Ovary (tissue), 9 donors: ENCODE results near the gene MOB1A. TPM values are rescaled to one million over a fixed set of nuclear protein-coding genes. Genes with fewer than 3 reads are reported as not detected.

Experiments
- polyA plus RNA-seq, 2 donors: library from polyadenylated mRNA; stranded (reverse); fragments of 200-250 nt in 1 of 2; fragments of 350-450 nt in 1 of 2; fragmentation: Illumina TruSeq in 1 of 2; extraction: RNeasy Lipid Tissue Mini Kit (QIAGEN cat#74804) in 1 of 2; gene quantifications; one replicate each; pipeline ENCODE4 v1.2.3, GENCODE V29; 2013 to 2014
- total RNA-seq, 7 donors: library from RNA; depleted of rRNA in 2 of 7; stranded (reverse); fragments of >200 nt in 2 of 7; fragmentation: NEBNext Ultra II Directional in 3 of 7; extraction: Animal tissue kit (Norgen Biotek cat#: 25700) in 3 of 7; gene quantifications; one replicate each; pipeline versions ENCODE4 v1.1.0 to v1.2.4, GENCODE V29; 2016 to 2023
- donor health status: DM: no; HTN: no; CAD: no; lungs with moderate emphysema.
- donor health status: DM: no; HTN: no; CAD: no.
- donor health status: Bipolar disorder and iron deficiency.
- donor health status: DM: yes; HTN: yes; CAD: no.
- donor health status: DM: no; HTN: no; CAD: no.
- donor health status: DM: yes; HTN: yes; CAD: no.

MOB1A gene
- total and polyA plus RNA-seq, 9 donors, result 31.6 to 122 (median 93.0) TPM

Other genes starting within 250 kb of the MOB1A start
- gene TET3, start 194.0 kb downstream of the MOB1A start, total RNA-seq, result 10 to 100 TPM in 2 of 7 donors, 1 to 10 TPM in 5; 5.1 to 13.5 (median 7.9) TPM
- 1 to 10 TPM; 2.6 to 3.3 TPM for gene TET3, start 194.0 kb downstream of the MOB1A start, polyA plus RNA-seq
- gene BOLA3, start 31.0 kb downstream of the MOB1A start, total RNA-seq, result 10 to 100 TPM in 6 of 7 donors, 1 to 10 TPM in 1; 8.2 to 30.1 (median 15.3) TPM
- gene BOLA3, start 31.0 kb downstream of the MOB1A start, polyA plus RNA-seq, result 10 to 100 TPM; 20.9 to 34.4 TPM
- gene MTHFD2, start 19.7 kb upstream of the MOB1A start, total RNA-seq, result 100 to 1,000 TPM in 1 of 7 donors, 10 to 100 TPM in 5, 1 to 10 TPM in 1; 6.5 to 229 (median 20.4) TPM
- gene MTHFD2, start 19.7 kb upstream of the MOB1A start, polyA plus RNA-seq, result 10 to 100 TPM; 23.4 to 60.4 TPM
- gene SLC4A5, start 164.5 kb upstream of the MOB1A start, total RNA-seq, result 1 to 10 TPM; 1.5 to 6.3 (median 2.7) TPM
- gene SLC4A5, start 164.5 kb upstream of the MOB1A start, polyA plus RNA-seq, result 1 to 10 TPM; 1.1 to 1.4 TPM
- 100 to 1,000 TPM in 5 of 7 donors, 10 to 100 TPM in 2; 58.5 to 127 (median 111) TPM for gene DCTN1, start 201.4 kb upstream of the MOB1A start, total RNA-seq
- gene DCTN1, start 201.4 kb upstream of the MOB1A start, polyA plus RNA-seq, result 100 to 1,000 TPM in 1 of 2 donors, 10 to 100 TPM in 1; 59.5 to 108 TPM
- gene C2orf81, start 242.7 kb upstream of the MOB1A start, total RNA-seq, result 1 to 10 TPM; 1.3 to 9.9 (median 4.5) TPM
- gene C2orf81, start 242.7 kb upstream of the MOB1A start, polyA plus RNA-seq, result 1 to 10 TPM in 1 of 2 donors, under 1 TPM in 1; 0.85 to 5.1 TPM
- gene WDR54, start 242.9 kb upstream of the MOB1A start, total RNA-seq, result 10 to 100 TPM in 6 of 7 donors, 1 to 10 TPM in 1; 8.8 to 41.6 (median 16.2) TPM
- 10 to 100 TPM in 1 of 2 donors, 1 to 10 TPM in 1; 8.6 to 22.4 TPM for gene WDR54, start 242.9 kb upstream of the MOB1A start, polyA plus RNA-seq